Glutamatergic neuron (in vitro differentiated cells): ENCODE measurements around the gene OGT. TPM values are rescaled to one million over a fixed set of nuclear protein-coding genes. Genes with fewer than 3 reads are reported as not detected.

Experiments used
- DNase-seq: peaks from one replicate; pipeline ENCODE4 v3.0.0; 2022
- H3K27ac Mint-ChIP-seq: one replicate; pipeline ENCODE4 v1.8.0; 2020; ENCODE audit warnings: mild to moderate bottlenecking, mixed read lengths, inconsistent platforms; ENCODE audit not compliant: unreplicated experiment
- H3K27me3 Mint-ChIP-seq: one replicate; pipeline ENCODE4 v1.8.0; 2020; ENCODE audit warnings: mild to moderate bottlenecking, moderate library complexity, mixed read lengths, inconsistent platforms; ENCODE audit not compliant: unreplicated experiment
- H3K36me3 Mint-ChIP-seq: one replicate; pipeline ENCODE4 v1.8.0; 2020; ENCODE audit warnings: mild to moderate bottlenecking, mixed read lengths, inconsistent platforms; ENCODE audit not compliant: unreplicated experiment
- H3K4me1 Mint-ChIP-seq: one replicate; pipeline ENCODE4 v1.8.0; 2020; ENCODE audit warnings: mild to moderate bottlenecking, low read depth, mixed read lengths, inconsistent platforms; ENCODE audit not compliant: unreplicated experiment
- H3K4me3 Mint-ChIP-seq: one replicate; pipeline ENCODE4 v1.8.0; 2020; ENCODE audit warnings: mild to moderate bottlenecking, mixed read lengths, inconsistent platforms; ENCODE audit not compliant: unreplicated experiment
- H3K9me3 Mint-ChIP-seq: one replicate; pipeline ENCODE4 v1.8.0; 2020; ENCODE audit warnings: mild to moderate bottlenecking, moderate library complexity, mixed read lengths, inconsistent platforms; ENCODE audit not compliant: unreplicated experiment
- CTCF ChIP-seq: fragments of 200-600 bp; sonication (generic); IDR thresholded peaks from one replicate; pipeline ENCODE4 v1.5.0; 2021; ENCODE audit not compliant: partially characterized antibody, unreplicated experiment
- total RNA-seq: library from RNA; stranded (reverse); fragmentation: NEBNext Ultra II Directional; extraction: Animal tissue kit (Norgen Biotek cat#: 25700); gene quantifications from one replicate; pipeline ENCODE4 v1.2.1, GENCODE V29; 2021; ENCODE audit not compliant: unreplicated experiment

Gene OGT
- total RNA-seq, 1 donor from 2014 or later: 185 TPM

- no peaks in the 10 kb centered on the region for H3K27me3 Mint-ChIP-seq
- TF ChIP-seq CTCF: no peak
- no peaks in the 10 kb centered on the region for H3K36me3 Mint-ChIP-seq
- no peaks in the 10 kb centered on the region for H3K4me1 Mint-ChIP-seq
- no peak for DNase-seq
- no peaks in the 10 kb centered on the region for H3K9me3 Mint-ChIP-seq
- H3K4me3 Mint-ChIP-seq: no peak overlapping the region
- no peak overlapping the region for H3K27ac Mint-ChIP-seq
Observed at GRCh38 chrX:71623714-71624113, 90.8 kb downstream of the OGT start.

- no peaks in the 10 kb centered on the region for H3K4me1 Mint-ChIP-seq
- H3K27ac Mint-ChIP-seq: no peak overlapping the region
- TF ChIP-seq CTCF: no peak
- no peaks in the 10 kb centered on the region for H3K36me3 Mint-ChIP-seq
- H3K4me3 Mint-ChIP-seq: no peak overlapping the region
- DNase-seq: no peak
- no peaks in the 10 kb centered on the region for H3K9me3 Mint-ChIP-seq
- no peaks in the 10 kb centered on the region for H3K27me3 Mint-ChIP-seq
Observed at GRCh38 chrX:71625471-71625870, 92.6 kb downstream of the OGT start.

Other genes with a start within 250 kb of the OGT start
- gene NONO, start 249.5 kb upstream of the OGT start, total RNA-seq: 696 TPM
- 7.8 TPM for gene ITGB1BP2, start 231.4 kb upstream of the OGT start, total RNA-seq
- gene TAF1, start 166.7 kb upstream of the OGT start, total RNA-seq: 42.1 TPM
- 2.5 TPM for gene GCNA, start 45.3 kb downstream of the OGT start, total RNA-seq
- not detected for gene CXCR3, start 85.4 kb downstream of the OGT start, total RNA-seq
- gene CXorf49, start 185.2 kb downstream of the OGT start, total RNA-seq: not detected
- gene CXorf49B, start 230.2 kb downstream of the OGT start, total RNA-seq: not detected